Caki2 (cell line): ENCODE measurements around the gene FRAS1. TPM values are rescaled to one million over a fixed set of nuclear protein-coding genes. Genes with fewer than 3 reads are reported as not detected.
"Not testable (repeated sequence)": the region's sequence is repeated elsewhere in the genome, so short reads cannot be mapped to it uniquely, and the experiment has no call there.

Experiments used
- DNase-seq: peaks from one replicate; pipeline ENCODE4 v3.0.0-alpha.2; 2015; ENCODE audit warnings: low read depth
- in situ Hi-C: cut with HindIII; loops from 2 replicates; pipeline ENCODE4 v1.10.0; 2016; ENCODE audit warnings: low sequenced_read_pairs, low pct_unique_long_range_greater_than_20kb, mixed read lengths
- total RNA-seq: library from RNA; depleted of rRNA; stranded (reverse); fragments of >200 nt; shearing (Covaris generic); gene quantifications from 2 replicates; pipeline ENCODE4 v1.2.3, GENCODE V29; 2014; ENCODE audit warnings: low replicate concordance

FRAS1 gene
- total RNA-seq, 1 experiment from 2014 or later, result 0.30 TPM

- in situ Hi-C loops, result no loop called here
These were observed 24.4 kb downstream of the FRAS1 start for GRCh38 chr4:78081541-78081940.

GRCh38 chr4:78083035-78083434, 25.9 kb downstream of the FRAS1 start:
- no peak for DNase-seq
- in situ Hi-C loops, result no loop called here

More at GRCh38 chr4:78081541-78081940, 24.4 kb downstream of the FRAS1 start:
- DNase-seq, result no peak

- in situ Hi-C loops, result no loop called here
- DNase-seq, result no peak
These were observed 34.4 kb downstream of the FRAS1 start for GRCh38 chr4:78091534-78091933.

GRCh38 chr4:78092350-78092749, 35.2 kb downstream of the FRAS1 start:
- not testable (repeated sequence) for DNase-seq

GRCh38 chr4:78092850-78093249, 35.7 kb downstream of the FRAS1 start:
- DNase-seq, result no peak
- in situ Hi-C loops, result no loop called here

More at GRCh38 chr4:78092350-78092749, 35.2 kb downstream of the FRAS1 start:
- in situ Hi-C loops, result not testable (repeated sequence)

- in situ Hi-C loops, result no loop called here
- no peak for DNase-seq
These were observed 38.0 kb downstream of the FRAS1 start for GRCh38 chr4:78095081-78095480.

GRCh38 chr4:78099058-78099457, 41.9 kb downstream of the FRAS1 start:
- in situ Hi-C loops, result no loop called here
- no peak for DNase-seq

- DNase-seq, result no peak
- in situ Hi-C loops, result no loop called here
These were observed 42.9 kb downstream of the FRAS1 start for GRCh38 chr4:78100060-78100459.

GRCh38 chr4:78119698-78120097, 62.6 kb downstream of the FRAS1 start:
- no peak for DNase-seq
- in situ Hi-C loops, result no loop called here

- no peak for DNase-seq
- in situ Hi-C loops, result no loop called here
These were observed 63.2 kb downstream of the FRAS1 start for GRCh38 chr4:78120144-78120880.

GRCh38 chr4:78121338-78121904, 64.3 kb downstream of the FRAS1 start:
- in situ Hi-C loops, result no loop called here
- DNase-seq, result no peak

GRCh38 chr4:78125834-78126331, 68.8 kb downstream of the FRAS1 start:
- in situ Hi-C loops, DNase-seq: not testable (repeated sequence)

- in situ Hi-C loops, result no loop called here
- DNase-seq, result no peak
These were observed 72.4 kb downstream of the FRAS1 start for GRCh38 chr4:78129383-78130108.

- DNase-seq, result no peak
- in situ Hi-C loops, result no loop called here
These were observed 74.3 kb downstream of the FRAS1 start for GRCh38 chr4:78131403-78131802.

GRCh38 chr4:78136109-78137081, 79.3 kb downstream of the FRAS1 start:
- in situ Hi-C loops, result no loop called here

GRCh38 chr4:78137532-78137931, 80.4 kb downstream of the FRAS1 start:
- DNase-seq, result no peak
- in situ Hi-C loops, result no loop called here

More at GRCh38 chr4:78136109-78137081, 79.3 kb downstream of the FRAS1 start:
- no peak for DNase-seq

- in situ Hi-C loops, result no loop called here
- no peak for DNase-seq
These were observed 81.1 kb downstream of the FRAS1 start for GRCh38 chr4:78138252-78138651.

- DNase-seq, result no peak
- in situ Hi-C loops, result no loop called here
These were observed 86.5 kb downstream of the FRAS1 start for GRCh38 chr4:78143634-78144033.
